NCI-H226 (cell line): ENCODE measurements around the gene PHLDB1.
A peak's percentile ranks its signal among the peaks of the same experiment; 100 is the strongest.

Source experiments
- DNase-seq: peaks from one replicate; pipeline ENCODE4 v3.0.0-alpha.2; 2015

PHLDB1 gene

DNA sequence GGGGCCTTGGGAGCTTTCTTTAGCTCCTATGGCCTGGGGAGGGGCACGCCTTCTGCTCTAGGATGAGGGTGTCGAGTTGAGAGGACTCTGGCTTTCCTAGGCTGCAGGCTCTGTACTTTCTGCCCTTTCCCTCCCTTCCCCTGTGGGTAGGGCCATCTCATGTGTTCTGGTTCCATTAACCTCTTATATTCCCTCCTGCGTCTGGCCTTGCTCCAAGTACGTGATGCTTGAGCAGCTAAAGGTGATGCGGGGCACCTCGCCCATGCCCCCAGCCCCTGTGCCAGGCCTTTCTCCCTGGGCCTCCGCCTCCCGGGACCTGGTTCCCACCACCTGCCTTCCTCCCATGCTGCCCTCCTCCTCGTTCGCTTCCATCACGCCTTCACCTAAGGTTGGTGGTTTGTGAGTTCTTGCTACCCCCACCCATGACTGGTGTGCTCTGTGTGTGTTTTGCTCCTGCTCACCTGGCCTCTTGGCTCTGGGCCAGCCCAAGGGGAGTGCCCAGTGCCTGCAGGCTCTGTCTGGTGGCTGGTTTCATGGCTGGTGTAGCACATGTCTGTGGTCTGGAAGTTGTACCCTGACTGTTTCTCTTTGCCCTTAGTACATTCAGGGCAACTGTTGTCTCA lies 34.1 kb downstream of the PHLDB1 start:
- no peak for DNase-seq

- DNase-seq, result no peak
Observed at GRCh38 chr11:118643142-118643994, 36.0 kb downstream of the PHLDB1 start.

GRCh38 chr11:118643995-118644345 lies 36.6 kb downstream of the PHLDB1 start:
- DNase-seq, result no peak

- DNase-seq, result no peak
Observed at GRCh38 chr11:118644496-118644895, 37.1 kb downstream of the PHLDB1 start.

GRCh38 chr11:118645066-118645715 lies 37.8 kb downstream of the PHLDB1 start:
- DNase-seq, result no peak

GRCh38 chr11:118646393-118646792 lies 39.0 kb downstream of the PHLDB1 start:
- no peak for DNase-seq

- DNase-seq, result no peak
Observed at GRCh38 chr11:118648291-118648690, 40.9 kb downstream of the PHLDB1 start.

DNA sequence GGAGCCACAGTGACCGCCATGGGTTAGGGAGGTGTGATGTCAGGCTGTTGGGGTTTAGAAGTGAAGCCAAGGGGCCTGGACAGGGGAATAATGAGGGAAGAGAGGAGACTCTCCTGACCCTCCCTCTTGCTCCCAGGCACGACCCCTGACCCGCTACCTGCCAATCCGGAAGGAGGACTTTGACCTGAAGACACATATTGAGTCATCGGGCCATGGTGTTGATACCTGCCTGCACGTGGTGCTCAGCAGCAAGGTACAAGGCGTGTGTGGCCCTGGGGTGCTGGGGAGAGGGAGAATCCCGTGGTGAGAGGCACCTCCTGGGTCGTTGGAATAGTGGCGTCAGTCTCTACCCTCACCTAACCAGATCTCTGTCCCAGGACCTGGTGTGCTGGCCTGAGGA lies 42.5 kb downstream of the PHLDB1 start:
- DNase-seq, result no peak

DNA sequence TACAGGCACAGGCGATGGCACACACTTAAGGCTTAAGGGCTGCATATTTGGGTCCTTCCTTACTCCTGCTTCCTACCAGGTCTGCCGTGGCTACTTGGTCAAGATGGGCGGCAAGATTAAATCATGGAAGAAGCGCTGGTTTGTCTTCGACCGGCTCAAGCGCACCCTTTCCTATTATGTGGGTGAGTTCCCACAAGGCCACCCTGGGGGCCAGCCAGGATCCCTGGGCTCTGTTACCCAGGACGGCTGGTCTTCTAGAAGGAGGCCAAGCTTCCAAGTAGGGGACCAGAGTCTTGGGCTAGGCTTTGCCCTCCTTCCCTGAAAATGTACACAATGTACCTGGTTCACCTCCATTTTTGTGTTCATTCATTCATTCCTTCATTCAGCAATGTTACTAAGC lies 43.0 kb downstream of the PHLDB1 start:
- DNase-seq, result no peak

DNA sequence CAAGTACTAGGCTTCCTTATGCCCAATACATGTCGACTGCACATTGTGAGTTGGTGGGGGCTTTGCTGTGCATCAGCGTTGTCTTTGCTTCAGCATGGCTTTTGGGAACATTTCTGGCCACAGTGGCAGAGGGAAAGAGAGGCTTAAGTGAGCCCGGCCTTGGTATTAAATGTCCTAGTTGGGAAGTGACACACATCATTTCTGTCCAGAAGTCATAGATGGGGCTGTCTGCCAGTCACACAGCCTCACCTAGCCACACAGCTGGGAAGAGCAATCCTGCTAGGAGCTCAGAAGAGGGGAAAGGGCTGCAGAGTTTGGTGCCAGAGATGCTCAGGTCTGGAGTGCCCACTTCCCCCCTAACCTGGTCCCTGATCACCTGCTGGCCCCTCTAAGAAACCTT lies 44.4 kb downstream of the PHLDB1 start:
- no peak for DNase-seq

DNA sequence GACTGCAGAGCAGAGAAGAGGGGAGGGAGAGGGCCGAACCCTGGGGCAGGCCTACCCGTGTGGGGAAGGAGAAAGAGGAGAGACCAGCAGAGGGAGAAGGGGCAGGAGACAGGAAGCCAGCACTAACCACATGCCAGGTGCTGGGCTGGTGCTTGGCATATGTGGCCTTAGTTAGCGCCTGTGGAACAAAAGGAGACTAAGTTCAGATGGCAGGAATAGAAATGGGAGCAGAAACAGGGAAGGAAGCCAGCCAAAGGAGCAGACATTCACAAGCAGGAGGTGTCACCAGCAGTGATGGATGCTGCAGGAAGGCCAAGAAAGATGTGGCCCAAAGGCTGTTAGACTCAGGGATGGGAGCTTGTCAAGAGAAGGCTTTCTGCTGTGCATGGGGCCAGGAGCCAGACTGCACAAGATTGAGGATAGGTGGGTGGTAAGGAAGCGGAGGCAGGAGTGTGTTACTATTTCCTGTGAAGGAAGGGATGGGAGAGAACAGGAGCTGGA lies 45.3 kb downstream of the PHLDB1 start:
- no peak for DNase-seq

DNA sequence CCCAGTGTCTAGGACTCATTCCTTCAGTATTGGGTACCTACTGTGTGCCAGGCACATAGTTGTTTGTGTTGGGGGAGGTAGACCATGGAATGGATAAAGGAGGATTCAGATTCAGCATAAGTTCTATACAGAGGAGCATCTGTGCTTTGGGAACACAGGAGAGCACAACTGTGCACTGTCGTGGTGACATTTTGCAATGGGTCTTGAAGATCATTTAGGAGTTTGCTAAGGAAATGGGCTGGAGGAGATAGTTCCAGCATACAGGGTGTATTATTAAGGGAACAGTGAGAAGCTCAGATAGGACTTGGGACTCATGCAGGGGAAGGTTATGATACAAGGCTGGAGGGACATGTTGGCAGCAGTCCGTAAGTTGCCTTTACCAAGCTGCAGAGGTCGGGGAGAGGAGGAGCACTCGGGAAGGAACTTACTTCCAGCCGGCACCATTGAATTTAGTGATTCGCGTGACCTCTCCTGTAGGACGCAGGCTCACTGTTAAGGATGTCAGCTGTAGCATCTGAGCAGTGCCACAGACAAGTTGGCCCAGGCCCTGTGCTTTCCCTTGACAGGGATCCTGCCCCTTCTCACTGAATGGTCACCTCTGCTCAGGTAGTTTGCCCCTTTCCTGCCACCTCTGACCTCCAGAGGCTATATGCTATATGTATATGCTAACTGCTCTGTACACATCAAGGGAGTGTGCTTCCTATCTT lies 46.4 kb downstream of the PHLDB1 start:
- no peak for DNase-seq

DNA sequence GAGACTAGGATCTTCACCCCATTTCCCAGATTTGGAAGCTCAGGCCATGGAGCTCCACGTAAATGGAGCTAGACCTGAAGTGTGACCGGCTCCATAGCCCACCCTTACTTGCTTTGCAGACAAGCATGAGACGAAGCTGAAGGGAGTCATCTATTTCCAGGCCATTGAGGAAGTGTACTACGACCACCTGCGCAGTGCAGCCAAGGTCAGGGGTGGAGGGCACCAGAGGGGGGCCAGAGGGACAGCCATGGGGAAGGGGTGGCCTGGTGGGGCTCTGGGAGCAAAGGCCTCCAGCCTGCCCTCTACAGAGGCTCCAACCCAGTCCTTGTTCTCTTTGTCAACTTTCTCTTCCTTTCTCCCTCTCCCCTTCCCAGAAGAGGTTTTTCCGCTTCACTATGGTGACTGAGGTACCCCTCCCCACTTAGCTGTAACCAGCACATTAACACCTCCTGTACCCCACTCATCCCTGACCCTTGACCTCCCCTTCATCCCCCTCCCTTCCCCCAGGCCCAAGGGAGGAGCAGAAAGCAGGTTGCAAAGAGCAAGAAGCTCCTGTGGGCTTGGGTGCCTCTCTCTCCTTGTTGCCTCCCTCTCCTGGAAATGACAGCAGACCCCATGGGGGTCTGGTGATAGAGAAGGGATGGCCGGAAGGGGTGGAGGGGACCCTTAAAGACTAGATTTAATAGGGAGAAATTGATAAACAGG lies 48.2 kb downstream of the PHLDB1 start:
- DNase-seq, result no peak

GRCh38 chr11:118656563-118657165 lies 49.2 kb downstream of the PHLDB1 start:
- no peak for DNase-seq

DNA sequence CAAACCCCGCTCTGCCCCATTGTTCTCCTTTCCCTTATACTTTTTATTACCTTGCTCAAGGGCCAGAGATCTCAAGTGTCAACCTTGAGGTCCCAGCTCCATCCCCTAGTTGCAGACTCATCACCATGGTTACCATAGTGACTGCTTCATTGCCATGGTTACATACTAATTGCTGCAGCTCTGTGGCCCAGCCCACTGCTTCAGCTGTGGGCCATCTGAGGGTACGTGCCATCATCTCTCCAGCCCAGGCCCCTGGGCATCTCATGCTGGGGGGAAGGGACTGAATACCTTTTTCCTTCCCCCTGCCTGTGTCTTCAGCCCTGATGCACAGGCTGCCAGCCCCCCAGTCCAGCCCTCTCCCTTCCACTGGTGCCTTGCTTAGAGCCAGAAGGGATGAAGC lies 49.8 kb downstream of the PHLDB1 start:
- no peak for DNase-seq

DNA sequence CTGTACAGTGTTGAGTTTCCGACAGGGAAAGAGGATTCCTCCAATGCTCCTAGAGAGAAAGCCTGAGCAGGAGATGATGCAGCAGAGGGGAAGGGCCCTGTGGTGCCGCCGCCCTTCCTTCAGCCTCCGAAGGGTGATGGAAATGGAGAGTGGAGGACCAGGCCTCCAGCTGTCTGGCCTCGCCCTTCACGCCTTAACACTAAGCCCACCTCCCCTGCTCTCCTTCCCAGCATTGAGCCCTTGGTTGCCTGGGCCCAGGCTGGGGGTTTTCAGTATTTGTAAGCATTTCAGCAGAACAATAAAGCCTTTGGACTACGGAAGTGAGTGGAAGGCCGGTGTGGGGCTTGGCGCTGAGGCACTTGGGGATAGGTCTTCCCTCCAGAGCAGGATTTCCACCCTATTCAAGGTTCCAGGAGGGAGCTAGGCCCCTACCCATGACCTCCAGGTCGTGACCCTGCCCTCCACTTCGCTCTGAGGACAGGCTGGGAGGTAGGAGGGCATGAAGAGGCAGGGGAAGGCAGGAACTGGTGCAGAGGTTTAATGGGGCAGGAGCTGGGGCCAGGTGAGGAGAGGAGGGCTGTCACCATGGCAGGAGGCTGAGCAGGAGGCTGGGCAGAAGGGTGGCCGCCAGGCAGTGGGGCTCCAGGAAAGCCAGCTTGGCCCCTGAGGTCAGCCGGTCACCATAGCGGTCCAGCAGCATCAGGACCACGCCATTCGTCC lies 50.5 kb downstream of the PHLDB1 start:
- DNase-seq, result no peak

DNA sequence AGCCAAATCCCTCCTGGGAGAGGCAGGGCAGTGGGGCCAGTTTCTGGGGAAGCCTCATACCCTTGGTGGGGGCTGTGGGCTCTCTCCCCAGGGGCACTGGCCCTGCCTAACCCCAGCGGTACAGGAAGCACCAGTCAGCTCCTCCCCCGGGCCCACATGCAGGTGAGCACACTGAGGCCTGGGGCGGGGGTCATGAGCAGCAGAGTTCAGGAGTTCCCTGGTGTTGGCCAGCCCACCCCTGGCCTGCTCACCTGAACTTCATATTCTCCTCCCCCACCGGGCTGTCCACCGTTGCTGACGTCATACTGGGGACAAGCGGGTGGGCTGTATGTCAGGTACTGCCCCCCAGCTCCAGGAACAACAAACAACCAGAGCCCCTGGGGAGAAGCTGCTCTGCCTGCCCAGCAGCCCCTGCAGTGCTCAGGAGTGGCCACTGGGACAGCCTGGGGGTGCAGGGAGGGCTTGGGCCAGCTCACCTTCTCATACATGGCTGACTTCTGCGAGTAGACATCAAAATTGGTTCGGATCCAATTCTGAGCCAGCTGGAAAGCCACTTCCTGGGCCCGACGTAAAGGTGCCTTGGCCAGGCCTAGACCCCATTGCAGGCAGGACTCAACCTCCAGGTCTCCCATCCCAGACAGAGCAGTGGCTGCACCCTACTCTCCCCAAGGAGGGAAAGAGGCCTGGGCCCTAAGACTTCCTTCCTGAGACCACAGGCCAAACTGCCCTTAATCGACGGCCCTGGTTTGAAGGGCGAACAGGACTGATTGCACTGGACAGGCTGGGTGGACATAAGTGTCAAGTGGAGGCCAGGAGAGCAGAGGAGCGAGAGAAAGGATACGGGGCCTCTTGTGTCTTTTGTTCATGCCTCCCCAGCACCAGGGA lies 51.3 kb downstream of the PHLDB1 start:
- DNase-seq, result peak; percentile 39

GRCh38 chr11:118659314-118659952 lies 52.0 kb downstream of the PHLDB1 start:
- DNase-seq, result peak; percentile 66

- no peak for DNase-seq
Observed at GRCh38 chr11:118659953-118660680, 52.7 kb downstream of the PHLDB1 start.
